Measurements from ENCODE around the gene SLC25A34.

The SLC25A34 gene

DNA sequence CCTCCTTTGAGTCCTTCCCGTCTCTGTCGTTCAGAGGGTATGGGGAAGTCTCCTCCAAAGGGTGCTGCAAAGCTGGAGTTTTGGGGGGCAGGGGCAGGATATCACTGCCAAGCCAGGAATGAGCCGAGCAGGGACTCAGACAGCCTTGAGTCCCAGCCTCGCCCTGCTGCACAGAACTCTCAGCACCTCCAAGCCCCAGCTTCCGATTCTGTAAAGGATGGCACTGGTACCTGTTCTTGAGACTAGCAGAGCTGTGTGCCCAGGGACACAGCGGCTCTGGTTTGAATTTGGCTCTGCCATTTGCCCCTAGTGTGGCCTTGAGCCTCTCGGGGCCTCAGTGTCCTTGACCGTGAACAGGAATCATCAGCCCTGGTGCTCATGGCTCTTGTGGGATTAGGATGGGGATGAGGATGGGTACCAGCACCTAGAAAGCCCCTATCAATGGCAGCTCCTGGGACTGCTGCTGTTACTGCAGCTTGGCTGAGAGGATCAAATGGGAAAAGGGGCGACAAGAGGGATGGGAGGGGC is 21.0 kb downstream of the SLC25A34 start:
- no peak overlapping the region for H3K4me3 ChIP-seq (ENCODE audit: control insufficient read depth, low read depth, low read length)
- no peak for DNase-seq (ENCODE audit: low read depth)
- TF ChIP-seq, protein P1, sequence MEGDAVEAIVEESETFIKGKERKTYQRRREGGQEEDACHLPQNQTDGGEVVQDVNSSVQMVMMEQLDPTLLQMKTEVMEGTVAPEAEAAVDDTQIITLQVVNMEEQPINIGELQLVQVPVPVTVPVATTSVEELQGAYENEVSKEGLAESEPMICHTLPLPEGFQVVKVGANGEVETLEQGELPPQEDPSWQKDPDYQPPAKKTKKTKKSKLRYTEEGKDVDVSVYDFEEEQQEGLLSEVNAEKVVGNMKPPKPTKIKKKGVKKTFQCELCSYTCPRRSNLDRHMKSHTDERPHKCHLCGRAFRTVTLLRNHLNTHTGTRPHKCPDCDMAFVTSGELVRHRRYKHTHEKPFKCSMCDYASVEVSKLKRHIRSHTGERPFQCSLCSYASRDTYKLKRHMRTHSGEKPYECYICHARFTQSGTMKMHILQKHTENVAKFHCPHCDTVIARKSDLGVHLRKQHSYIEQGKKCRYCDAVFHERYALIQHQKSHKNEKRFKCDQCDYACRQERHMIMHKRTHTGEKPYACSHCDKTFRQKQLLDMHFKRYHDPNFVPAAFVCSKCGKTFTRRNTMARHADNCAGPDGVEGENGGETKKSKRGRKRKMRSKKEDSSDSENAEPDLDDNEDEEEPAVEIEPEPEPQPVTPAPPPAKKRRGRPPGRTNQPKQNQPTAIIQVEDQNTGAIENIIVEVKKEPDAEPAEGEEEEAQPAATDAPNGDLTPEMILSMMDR (conservative IDR thresholded peaks at IDR 0.05; ENCODE audit: control insufficient read depth, insufficient read depth, low read depth, low read length): no peak

DNA sequence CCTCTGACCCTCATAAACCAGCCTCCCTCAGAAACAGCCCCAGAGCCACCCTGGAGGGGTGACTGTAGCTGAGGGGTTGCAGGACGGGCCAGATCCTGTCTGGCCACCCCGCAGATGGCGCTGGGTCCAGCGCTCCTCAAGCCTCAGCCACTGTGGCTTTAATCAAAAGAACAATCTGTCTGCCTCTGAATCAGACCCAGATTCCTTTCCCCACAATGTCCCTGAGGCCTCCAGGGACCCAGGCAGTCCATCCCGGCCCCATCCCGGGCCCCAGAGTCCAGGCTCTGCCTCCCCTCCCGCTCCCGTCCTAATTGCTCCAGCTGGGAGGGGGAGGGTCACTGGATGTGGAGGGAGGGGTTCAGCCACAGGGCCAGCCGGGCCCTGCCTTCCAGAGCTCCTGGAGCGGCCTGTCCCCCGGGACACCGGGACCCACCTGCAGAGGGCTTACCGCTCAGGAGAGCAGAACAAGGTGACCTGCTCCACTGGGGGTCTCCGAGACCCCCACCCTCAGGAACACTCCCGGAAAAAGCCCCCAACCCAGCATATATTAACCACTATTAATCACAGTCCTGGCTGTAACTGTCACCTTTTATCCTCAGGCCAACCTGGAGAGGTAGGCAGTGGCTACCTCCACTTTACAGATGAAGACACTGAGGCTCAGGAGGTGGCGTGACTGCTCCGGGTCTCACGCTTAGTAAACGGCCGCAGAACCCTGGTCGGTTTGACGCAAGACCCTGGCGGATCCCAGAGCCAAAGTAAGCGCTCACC is 21.7 kb downstream of the SLC25A34 start:
- TF ChIP-seq, protein P1 (conservative IDR thresholded peaks at IDR 0.05; ENCODE audit: control insufficient read depth, insufficient read depth, low read depth, low read length): no peak
- H3K4me3 ChIP-seq (ENCODE audit: control insufficient read depth, low read depth, low read length): no peak overlapping the region
- no peak for DNase-seq (ENCODE audit: low read depth)

DNA sequence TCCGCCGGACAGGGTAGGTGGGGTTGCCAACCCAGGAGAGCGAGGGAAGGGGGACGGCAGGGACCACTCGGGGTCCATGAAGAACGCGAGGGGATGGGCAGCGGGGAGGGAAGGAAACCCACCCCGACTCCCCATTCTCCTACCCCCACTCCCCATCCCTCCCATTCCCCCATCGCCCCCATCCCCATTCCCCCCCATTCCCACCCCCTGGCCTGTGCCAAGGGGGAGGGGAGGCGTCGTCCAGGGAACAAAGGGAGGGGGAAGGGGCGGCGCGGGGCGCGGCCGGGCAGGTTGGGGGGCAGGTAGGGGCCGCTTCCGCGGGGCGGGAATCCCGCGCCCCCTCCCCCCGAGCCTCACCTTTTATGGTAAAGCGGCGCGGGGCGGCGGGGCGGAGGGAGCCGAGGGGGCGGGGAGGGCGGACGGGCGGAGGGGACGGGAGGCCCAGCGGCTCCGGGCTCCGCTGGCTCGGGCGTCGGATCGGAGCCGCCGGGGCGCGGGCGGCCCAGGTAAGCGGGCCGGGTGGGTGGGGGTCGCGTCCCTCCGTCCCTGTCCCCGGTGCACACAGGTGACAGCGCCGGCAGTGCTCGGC is 22.4 kb downstream of the SLC25A34 start, which contains the start of gene FBLIM1:
Gene FBLIM1 (plus strand): TSS at position 453 of the 589 bp plus-strand sequence. CDS start 6,189 bp downstream, outside the sequence.
- no peak for DNase-seq (ENCODE audit: low read depth)
- H3K4me3 ChIP-seq (ENCODE audit: control insufficient read depth, low read depth, low read length): peak within 1 kb of the TSS; percentile 59

DNA sequence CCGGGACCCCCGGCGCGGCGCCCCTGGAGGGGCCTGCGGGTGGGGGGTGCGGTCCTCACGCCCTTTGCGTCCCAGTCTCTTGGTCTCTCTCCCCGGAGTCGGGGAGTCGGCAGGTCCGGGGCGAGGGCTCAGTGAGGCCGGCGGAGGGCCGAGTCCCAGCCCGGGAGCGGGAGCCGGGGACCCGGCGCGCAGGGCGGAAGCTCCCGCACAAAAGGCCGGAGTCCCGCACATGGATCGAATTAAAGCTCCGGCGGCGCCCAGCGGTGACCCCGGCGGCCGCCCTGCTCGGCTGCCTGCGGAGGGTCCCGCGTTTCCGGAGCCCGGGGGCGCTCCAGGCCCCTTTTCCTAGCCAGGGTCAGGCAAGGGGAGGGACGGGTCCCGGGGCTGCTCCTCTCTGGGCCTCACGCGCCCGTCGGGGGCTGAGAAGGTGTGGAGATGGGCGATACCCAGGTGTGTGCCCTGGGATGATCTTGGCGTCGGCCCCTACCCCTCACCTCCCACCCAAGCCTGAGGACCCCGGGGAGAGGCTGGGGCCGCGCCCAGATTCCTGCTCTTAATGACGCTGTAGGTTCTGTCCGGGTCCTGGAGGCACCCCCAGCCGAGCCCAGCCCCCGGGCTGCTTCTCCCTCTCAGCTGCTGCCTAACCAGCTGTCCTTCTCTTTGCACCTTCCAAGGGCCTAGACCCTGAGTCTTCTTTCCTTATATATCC is 23.0 kb downstream of the SLC25A34 start:
- DNase-seq (ENCODE audit: low read depth): no peak
- TF ChIP-seq, protein P1 (conservative IDR thresholded peaks at IDR 0.05; ENCODE audit: control insufficient read depth, insufficient read depth, low read depth, low read length): no peak
- H3K4me3 ChIP-seq (ENCODE audit: control insufficient read depth, low read depth, low read length): peak overlapping the region; percentile 59

More for the DNA sequence above, 22.4 kb downstream of the SLC25A34 start, which contains the start of gene FBLIM1:
- TF ChIP-seq, protein P1 (conservative IDR thresholded peaks at IDR 0.05; ENCODE audit: control insufficient read depth, insufficient read depth, low read depth, low read length): no peak

DNA sequence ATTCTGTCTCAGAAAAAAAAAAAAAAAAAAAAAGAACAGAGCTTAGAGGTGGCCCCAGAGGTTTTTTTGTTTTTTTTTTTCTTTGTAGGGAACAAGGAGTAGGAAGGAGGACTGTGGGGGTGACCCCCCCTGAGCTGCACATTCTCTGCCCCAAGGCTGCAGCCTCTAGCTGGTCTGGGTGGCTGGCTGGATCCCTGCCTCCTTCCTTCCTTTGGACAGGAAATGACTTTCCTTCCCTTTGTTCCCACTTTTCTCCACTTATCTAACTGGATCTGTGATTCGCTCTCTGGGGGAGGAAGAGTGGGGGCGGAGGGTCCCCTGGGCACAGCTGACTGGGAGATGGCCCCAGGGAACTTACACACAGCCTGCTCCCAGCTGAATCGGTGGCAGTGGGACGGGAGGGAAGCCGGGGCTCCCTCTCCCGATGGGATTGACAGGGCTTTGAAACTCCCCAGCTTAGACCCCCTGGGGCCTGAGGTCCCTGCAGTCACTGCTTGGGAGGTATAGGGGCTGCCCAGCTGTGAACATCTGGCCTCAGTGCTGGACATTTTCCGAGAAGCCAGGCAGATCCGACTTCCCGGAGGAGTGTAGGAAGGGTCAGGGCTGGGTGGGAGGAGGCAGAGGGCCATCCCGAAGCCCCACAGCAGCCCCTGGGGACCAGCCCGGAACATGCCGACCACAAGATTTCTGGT is 24.6 kb downstream of the SLC25A34 start:
- peak overlapping the region; percentile 31 for H3K4me3 ChIP-seq (ENCODE audit: control insufficient read depth, low read depth, low read length)
- TF ChIP-seq, protein P1 (conservative IDR thresholded peaks at IDR 0.05; ENCODE audit: control insufficient read depth, insufficient read depth, low read depth, low read length): no peak
- peak; percentile 85 for DNase-seq (ENCODE audit: low read depth)
